ENCODE data around the gene SALL1.

- TF ChIP-seq CTCF (IDR thresholded peaks at IDR 0.05) (no peak), POLR2A (IDR thresholded peaks at IDR 0.05) (no peak)
Observed at GRCh38 chr16:51200793-51201192, 49.7 kb upstream of the SALL1 start.

Measured in uterus (tissue), 2 donors.